HG02623 (cell line): ENCODE data around the gene LRRC2.
"Not testable (repeated sequence)": the region's sequence is repeated elsewhere in the genome, so short reads cannot be mapped to it uniquely, and the experiment has no call there.

Source experiments
- ATAC-seq: cut with Tn5 transposase; IDR thresholded peaks from one replicate; pipeline ENCODE4 v1.9.1; 2021; ENCODE audit warnings: moderate library complexity; ENCODE audit not compliant: unreplicated experiment

The LRRC2 gene

DNA sequence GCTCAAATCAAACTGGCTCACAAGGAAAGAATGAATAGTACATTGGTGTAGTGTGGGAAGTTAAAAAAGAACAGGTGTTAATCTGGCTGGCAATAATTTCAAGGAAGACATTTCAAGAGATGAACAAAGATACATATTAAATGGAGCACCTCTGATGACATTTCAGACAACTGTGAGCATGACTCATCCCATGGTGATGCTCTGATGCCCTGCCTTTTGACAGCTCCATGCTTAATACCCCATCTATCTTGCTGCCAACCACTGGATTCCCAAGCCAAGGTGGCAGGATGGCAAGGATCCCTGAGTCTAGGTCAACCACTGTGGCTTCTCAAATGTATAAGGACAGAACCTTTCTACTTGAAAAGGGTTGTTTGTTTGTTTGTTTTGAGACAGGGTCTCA is 29.3 kb downstream of the LRRC2 start:
- ATAC-seq: no peak

DNA sequence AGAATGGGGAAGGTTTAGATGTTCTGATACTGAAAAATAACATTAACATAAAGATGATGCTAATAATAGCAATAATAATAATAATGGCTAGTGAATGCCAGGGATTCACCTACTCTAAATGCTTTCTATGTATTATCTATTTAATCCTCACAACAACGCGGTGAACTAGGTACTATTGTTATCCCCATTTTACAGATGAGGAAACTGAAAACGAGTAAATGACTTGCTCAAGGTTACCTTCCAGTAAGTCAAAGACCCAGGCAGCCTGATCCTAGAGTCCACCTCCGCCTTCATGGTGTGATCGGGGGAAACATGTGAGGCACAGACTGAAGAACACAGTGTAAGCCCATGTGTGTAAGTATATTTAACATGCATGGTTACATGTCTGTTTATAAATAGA is 30.4 kb downstream of the LRRC2 start:
- ATAC-seq: no peak

DNA sequence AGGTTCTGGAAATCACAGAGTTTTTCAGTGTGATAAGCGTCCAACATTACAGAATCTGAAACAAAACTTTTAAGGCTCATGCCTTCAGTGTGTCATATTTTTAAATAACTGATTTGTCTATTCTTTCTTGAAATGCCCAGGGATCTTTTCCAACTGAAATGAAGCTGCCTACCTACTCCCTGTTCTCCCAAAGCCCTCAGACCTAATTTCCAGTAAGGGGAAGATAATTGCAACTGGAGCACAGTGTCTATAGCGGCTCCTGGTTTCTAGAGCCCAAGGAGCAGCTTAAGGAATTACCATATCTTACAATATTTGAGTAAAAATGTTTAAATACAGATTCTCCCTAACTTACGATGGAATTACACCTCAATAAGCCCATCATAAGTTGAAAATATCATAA is 33.0 kb downstream of the LRRC2 start:
- no peak for ATAC-seq

DNA sequence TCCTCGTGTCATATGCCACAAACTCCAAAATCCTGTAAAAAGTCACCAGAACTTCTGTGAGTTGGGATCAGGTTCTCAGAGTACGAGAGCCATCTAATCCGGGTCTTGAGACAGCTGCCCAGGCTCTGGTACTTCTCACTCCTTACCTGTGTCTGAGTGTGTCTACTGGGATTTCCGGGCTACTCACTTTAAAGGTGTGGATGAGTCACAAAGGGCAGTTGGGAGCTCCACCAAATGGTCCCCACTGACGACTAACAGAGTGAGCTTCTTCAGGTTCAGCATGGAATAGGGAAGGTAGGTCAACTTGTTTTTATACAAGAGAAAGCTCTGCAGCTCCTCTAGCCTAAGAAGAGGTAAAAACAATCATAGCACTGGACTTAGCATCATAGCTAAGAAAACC is 38.9 kb downstream of the LRRC2 start:
- no peak for ATAC-seq

DNA sequence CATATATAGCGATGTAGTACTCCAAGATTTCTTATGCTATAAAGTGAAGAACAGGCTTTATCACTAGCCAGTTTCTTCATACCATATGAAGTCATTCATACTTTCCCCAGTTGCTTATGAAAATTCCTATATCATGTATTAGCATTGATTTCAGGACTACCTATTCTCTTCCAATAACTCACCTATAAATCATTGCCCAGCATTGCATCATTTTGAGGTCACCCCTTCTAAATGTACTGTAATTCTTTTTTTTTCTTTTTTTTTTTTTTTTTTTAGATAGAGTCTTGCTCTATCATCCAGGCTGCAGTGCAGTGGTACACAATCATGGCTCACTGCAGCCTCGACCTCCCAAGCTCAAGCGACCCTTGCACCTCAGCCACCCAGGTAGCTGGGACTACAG is 41.3 kb downstream of the LRRC2 start:
- no peak for ATAC-seq

DNA sequence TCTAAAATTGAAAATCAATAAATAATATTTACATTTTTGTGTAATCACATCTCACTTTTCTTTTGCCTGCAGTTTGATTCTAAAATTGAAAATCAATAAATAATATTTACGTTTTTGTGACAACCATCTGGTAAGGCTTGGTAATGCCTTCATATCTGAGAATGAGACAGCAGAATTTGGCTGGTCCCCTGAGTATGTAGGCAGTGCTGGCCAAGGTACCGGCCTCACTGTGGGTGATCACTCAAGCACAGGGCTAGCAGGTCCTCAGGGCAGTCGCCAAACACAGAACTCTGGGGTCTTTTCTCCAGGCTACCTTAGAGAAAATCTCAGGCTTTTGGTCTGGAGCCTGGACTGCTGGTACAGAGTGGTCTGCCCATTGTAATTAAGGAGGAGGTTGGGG is 42.1 kb downstream of the LRRC2 start:
- ATAC-seq: no peak

DNA sequence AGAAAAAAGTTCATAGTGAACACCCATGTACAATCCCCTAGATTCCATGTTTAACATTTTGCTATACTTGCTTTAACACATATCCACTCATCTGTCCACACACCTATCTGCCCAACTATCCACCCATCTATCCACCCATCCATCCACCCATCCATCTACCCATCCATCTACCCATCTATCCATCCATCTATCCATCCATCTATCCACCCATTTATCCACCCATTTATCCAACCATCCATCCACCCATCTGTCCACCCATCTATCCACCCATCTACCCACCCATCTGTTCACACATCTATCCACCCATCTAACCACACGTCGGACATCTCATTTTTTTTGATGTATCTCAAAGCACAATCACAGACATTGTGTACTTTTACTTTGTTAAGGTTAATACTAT is 42.5 kb downstream of the LRRC2 start:
- ATAC-seq: no peak

DNA sequence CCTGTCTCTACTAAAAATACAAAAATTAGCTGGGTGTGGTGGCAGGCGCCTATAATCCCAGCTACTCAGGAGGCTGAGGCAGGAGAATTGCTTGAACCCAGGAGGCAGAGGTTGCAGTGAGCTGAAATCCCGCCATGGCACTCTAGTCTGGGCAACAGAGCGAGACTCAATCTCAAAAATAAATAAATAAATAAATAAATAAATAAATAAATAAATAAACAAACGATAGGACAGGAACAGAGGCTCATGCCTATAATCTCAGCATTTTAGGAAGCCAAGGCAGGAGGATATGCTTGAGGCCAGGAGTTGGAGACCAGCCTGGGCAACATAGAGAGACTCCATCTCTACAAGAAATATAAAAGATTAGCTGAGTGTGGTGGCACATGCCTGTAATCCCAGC is 43.9 kb downstream of the LRRC2 start:
- ATAC-seq: not testable (repeated sequence)

DNA sequence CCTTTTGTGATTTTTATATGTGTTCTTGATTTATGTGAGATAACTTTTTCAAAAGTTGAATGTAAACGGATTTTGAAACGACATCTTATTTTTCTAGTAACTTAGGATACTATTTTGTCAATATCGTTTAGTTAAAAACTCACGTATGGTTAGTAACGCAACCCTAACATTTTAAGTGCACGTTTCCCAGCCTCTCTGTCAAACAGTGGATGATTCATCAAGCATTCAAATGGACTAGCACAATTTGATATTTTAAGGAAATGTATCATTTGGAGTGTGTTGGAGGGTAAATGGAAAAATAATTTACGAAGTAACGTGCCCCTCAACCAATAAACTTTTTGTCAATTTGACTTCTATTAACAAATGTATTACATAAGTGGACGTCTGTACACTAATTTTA is 45.0 kb downstream of the LRRC2 start:
- no peak for ATAC-seq

DNA sequence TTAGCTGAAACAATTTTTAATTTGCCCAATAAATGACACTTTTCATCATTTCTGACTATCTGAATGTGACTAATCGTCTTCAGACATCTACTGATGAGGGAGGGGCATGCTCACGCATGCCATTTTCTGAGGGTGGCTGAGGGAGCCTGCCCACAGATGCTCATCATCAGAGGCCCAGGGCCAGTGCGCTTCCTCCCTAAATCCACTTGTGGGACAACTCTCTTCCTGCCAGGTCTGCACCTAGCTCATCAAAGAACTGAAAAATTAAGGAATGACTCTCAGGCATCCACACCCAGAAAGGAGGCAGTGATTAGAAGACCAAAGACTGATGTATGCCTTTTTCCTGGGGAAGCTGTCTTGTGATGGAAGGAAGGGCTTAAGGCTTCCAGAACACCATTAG is 45.6 kb downstream of the LRRC2 start:
- no peak for ATAC-seq

DNA sequence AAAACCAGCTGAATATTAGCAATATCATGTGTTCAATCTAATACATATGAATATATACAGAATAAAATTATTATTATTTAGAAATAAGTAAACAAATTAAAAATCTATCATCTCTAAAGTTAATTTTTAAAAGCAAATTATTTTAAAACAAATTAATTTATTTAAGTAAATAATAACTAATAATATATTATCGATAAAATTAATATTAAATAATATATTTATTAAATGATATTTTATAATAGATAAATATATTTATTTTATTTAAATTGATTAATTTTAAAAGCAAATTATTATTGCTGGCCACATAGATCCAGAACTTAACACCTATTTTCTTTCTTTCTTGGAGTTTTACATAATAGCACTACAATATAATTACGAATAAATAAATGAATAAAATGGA is 46.1 kb downstream of the LRRC2 start:
- no peak for ATAC-seq

DNA sequence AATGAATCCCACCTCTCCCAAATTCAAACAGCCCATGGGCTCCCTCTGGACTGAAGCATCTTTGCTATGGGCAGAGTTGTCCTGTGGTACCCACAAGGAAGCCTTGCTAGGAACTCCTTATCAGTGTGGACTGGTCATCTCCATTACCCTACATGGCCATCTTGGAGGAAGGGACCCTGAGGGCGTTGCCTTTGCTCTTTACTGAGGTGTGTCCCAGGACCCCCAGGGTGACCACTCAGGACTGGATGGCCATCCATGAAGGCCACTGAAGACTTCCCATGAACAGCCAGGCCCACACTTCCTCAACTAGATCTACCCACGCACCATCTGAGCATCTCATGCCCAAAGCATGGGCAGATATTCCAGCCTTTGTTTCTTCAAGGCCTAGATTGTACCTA is 48.3 kb downstream of the LRRC2 start:
- no peak for ATAC-seq

DNA sequence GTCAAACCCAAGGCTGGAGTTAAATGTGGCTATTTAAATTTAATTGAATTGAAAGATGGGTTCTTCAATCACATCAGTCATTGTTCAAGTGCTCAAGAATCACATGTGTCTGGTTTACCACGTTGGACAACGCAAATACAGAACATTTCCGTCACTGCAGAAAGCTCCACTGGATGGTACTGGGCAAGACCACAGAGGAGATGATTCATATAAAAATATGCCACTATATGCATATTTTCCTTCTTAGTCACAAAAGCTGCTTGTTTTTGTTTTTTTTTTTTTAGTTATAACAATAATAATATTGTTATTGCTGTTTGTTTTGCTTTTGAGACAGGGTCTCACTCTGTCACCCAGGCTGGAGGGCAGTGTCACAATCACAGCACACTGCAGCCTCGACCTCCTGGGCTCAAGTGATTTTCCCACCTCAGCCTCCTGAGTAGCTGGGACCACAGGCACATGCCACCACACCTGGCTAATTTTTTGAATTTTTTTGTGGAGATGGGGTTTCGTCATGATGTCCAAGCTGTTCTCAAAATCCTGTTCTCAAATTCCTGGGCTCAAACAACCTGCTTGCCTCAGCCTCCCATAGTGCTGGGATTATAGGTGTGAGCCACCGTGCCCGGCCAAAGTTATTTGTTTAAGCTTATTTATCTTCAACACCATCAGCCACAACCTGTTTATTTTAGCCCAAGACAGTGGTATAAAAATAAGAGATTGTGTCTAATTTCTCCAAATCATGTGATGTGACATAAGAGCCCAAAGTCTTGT is 48.9 kb downstream of the LRRC2 start:
- ATAC-seq: no peak

DNA sequence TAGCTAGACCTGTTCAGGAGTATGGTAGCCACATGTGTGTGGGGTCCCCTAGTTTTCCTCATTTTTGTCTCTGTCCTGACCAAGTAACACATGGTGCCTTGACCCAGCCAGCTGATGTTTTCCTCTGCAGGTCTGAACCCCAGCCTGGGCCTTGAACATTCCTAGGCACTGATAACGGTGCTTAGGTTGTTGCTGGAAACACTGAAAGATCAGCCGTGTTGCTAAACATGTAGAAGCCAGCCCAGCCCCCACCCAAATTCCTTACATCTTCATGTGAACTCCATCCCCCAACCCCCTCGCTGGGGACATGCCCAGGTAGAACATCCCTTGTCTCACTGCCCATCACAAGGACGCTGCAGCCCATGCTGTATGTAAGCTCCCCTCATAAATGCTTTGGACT is 49.6 kb downstream of the LRRC2 start:
- no peak for ATAC-seq

DNA sequence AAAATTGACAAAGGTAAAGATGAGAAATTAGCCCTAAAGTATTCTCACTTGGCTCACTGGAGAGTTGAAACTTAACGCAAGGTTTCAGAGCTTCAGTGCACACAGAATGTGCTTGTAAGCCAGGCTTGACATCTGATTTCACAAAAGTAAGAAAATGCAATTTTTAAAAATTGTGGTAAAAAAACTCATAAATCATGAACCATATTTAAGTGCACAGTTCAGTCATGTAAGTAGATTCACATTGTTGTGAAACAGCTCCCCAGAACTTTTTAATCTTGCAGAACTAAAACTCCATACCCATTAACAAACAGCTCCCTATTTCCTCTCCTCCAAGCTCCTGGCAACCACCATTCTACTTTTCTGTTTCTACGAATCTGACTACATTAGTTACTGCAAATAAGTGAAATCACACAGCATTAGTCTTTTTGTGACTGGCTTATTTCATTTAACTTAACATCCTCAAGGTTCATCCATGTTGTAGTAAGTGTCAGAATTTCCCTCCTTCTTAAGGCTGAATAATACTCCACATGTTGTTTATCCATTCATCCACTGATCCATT is 53.8 kb downstream of the LRRC2 start:
- ATAC-seq: no peak

DNA sequence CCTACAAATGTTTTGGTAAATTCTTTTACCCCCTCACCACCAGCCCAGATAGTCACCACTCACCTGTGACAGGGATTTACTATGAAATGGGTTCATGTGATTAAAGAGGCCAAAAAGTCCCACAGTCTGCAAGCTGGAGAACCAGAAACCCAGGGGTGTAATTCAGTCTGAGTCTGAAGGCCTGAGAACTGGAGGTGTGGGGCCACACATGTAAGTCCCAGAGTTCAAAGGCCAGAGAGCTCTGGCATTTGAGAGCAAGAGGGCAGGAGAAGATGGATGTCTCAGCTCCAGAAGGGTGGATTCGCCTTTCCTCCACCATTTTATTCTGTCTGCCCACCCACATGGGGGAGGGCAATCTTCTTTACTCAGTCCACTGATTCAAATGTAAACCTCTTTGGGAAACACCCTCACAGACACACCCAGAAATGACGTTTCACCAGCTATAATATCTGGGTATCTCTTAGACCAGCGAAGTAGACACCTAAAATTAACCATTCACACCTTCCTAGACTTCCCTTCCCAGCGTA is 56.4 kb downstream of the LRRC2 start:
- ATAC-seq: no peak

DNA sequence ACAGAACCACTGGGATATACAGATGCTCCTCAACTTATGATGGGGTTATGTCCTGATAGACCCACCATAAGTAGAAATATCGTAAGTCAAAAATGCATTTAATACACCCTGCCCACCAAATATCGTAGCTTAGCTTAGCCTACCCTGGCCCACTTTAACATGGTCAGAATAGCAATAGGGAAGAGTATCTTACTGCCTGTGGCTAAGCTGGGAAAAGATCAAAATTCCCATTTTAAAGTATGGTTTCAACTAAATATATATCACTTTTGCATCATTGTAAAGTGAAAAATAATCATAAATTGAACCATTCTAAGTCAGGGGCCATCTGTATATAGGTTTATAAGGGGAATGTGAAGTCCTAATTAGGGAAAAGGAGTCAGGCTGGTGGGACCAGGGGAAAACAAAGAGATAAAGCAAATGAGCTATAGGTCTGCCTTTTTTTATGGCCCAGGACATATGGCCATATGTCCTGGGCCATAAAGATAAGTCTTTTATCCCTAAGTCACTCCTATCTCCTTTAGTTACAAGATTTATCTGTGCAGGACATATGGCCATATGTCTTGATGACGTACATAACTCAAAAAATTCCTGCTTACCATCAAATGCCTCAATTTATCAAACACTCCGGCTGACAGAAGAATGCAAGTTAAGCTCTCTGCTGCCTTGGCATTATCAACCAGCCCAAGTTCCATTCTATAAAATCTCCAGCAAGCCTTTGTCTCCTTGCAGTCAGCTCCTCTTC is 57.1 kb downstream of the LRRC2 start:
- ATAC-seq: no peak

DNA sequence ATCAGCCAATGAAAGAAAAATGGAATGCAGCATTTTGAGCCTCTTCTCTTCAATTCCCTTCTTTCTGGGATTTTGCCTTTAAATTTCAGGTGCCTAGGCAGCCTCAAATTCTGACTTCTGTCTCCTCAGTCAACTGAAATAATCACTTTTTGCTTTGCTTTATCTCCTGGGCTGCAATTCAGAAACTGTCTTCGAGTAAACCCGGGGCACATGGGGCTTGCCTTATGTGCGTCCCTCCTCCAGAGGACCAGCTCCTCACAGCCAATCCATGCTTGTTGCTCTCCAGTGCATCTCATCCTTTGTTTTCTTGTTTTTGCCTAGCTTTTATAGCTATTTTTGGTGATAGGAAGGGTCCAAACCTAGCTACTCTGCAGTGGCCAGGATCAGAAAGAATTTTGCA is 59.6 kb downstream of the LRRC2 start:
- ATAC-seq: no peak

DNA sequence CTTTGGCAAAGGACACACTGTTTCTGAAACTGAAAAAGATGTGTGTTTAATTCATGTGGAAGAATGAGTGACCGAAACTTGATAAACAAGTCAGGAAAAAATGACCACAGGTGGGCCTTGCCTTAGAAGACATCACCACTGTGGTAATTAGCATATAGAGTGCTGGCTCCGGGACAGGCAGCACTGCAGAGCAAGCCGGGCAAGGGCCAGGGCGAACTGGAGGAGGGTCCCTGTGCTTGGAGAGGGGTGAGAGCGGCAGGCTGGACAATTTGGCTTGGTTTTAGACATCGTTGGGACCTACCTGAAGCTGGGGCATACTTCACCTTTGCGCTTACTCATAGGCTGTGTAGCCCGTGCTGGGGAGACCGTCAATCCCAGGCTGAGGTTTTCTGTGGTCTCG is 60.1 kb downstream of the LRRC2 start:
- no peak for ATAC-seq

DNA sequence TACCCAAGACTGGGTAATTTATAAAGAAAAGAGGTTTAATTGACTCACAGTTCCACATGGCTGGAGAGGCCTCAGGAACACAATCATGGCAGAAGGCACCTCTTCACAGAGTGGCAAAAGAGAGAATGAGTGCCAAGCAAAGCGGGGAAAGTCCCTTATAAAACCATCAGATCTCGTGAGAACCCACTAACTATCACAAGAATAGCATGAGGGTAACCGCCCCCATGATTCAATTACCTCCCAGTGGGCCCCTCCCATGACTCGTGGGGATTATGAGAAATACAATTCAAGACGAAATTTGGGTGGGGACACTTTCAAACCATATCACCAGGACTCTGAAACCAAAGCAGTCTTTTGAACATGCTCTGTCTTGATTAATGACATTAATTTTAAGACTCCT is 61.3 kb downstream of the LRRC2 start:
- no peak for ATAC-seq

DNA sequence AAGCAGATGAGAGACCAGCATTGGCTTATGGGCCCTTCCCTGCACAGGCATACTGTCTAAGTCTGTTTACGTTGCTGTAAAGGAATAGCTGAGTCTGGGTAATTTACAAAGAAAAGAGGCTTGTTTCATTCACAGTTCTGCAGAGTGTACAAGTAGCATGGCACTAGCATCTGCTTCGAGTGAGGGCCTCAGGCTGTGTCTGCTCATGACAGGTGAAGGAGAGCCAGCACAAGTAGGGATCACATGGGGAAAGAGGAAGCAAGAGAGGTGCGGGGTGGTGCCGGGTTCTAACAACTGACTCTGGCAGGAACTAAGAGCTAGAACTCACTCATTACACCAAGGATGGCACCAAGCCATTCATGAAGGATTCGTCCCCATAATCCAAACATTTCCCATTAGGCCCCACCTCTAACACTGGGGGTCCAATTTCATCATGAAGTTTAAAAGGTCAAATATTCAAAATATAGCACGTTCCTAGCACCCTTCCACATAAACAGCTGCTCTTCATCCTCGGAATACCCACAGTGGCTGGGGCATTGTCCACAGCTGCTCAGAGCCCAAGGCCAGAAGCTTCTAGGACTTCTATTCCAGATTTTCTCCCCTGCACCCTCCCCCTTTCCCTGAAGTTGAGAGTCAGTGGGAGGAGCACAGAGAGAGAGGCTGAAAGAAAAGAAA is 62.8 kb downstream of the LRRC2 start:
- no peak for ATAC-seq

DNA sequence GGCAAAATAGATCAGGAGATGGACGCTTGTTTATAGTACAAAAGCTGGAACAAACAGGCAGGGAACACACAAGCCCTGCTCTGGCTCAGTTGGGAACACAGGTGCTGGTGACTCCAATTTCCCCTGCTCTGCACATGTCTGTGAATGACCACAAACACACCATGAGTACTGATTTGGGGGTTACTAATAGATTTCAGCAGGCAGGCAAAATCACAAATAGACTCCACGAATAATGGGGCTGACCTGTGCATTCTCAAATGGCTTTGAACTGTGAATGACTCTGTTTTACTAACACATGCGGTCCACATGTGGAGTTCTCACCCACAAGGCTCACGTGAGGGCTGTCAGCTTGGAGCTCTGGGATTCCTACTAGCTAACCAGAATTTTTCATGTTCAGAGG is 64.4 kb downstream of the LRRC2 start:
- ATAC-seq: no peak
